Measurements from ENCODE around the gene CARNS1.
"Not testable (repeated sequence)": the region's sequence is repeated elsewhere in the genome, so short reads cannot be mapped to it uniquely, and the experiment has no call there.

Gene CARNS1

GRCh38 chr11:67411785-67412152, 3.7 kb upstream of the CARNS1 start:
- no peak for DNase-seq

- no peak for DNase-seq
Measured at GRCh38 chr11:67412495-67413179, 2.8 kb upstream of the CARNS1 start.

- DNase-seq, result no peak
Measured at GRCh38 chr11:67413266-67413849, 2.1 kb upstream of the CARNS1 start.

- peak; percentile 62 for DNase-seq
Measured at GRCh38 chr11:67416416-67417335, 1.2 kb downstream of the CARNS1 start.

- no peak for DNase-seq
Measured at GRCh38 chr11:67417425-67417824, 1.9 kb downstream of the CARNS1 start.

- DNase-seq, result no peak
Measured at GRCh38 chr11:67418476-67419281, 3.2 kb downstream of the CARNS1 start.

- no peak for DNase-seq
Measured at GRCh38 chr11:67419325-67420049, 4.0 kb downstream of the CARNS1 start.

- DNase-seq, result no peak
Measured at GRCh38 chr11:67420147-67420645, 4.7 kb downstream of the CARNS1 start.

GRCh38 chr11:67420646-67421429, 5.4 kb downstream of the CARNS1 start:
- peak; percentile 78 for DNase-seq

GRCh38 chr11:67421430-67422031, 6.1 kb downstream of the CARNS1 start:
- DNase-seq, result no peak

- peak; percentile 48 for DNase-seq
Measured at GRCh38 chr11:67422891-67423290, 7.4 kb downstream of the CARNS1 start.

GRCh38 chr11:67423466-67423865, 8.0 kb downstream of the CARNS1 start:
- no peak for DNase-seq

GRCh38 chr11:67423891-67424613, 8.6 kb downstream of the CARNS1 start:
- DNase-seq, result no peak

- not testable (repeated sequence) for DNase-seq
Measured at GRCh38 chr11:67427364-67427859, 11.9 kb downstream of the CARNS1 start.

GRCh38 chr11:67428052-67429001, 12.8 kb downstream of the CARNS1 start, which contains the start of gene RPS6KB2:
Gene RPS6KB2 (plus strand): TSS chr11:67428494. CDS start chr11:67428546, 52 bp downstream.
- peak; percentile 92 for DNase-seq

GRCh38 chr11:67429038-67429668, 13.7 kb downstream of the CARNS1 start:
- DNase-seq, result no peak

- DNase-seq, result no peak
Measured at GRCh38 chr11:67429722-67430121, 14.2 kb downstream of the CARNS1 start.

All from NCI-H226 (cell line).